DND-41 (cell line): ENCODE measurements around the gene SFT2D1.

Experiments used
- EZH2 ChIP-seq: IDR thresholded peaks from 3 replicates; pipeline ENCODE4 v1.6.1; 2012; ENCODE audit warnings: borderline replicate concordance, low read depth, mild to moderate bottlenecking, moderate library complexity, low read length, inconsistent platforms; ENCODE audit not compliant: severe bottlenecking
- TF ChIP-seq, protein P1 (sequence below): IDR thresholded peaks from 2 replicates; pipeline ENCODE4 v1.5.1; 2012; ENCODE audit warnings: borderline replicate concordance, low read length, moderate library complexity, mild to moderate bottlenecking; ENCODE audit not compliant: poor library complexity, severe bottlenecking; ENCODE audit errors: extremely low read depth

DNA sequence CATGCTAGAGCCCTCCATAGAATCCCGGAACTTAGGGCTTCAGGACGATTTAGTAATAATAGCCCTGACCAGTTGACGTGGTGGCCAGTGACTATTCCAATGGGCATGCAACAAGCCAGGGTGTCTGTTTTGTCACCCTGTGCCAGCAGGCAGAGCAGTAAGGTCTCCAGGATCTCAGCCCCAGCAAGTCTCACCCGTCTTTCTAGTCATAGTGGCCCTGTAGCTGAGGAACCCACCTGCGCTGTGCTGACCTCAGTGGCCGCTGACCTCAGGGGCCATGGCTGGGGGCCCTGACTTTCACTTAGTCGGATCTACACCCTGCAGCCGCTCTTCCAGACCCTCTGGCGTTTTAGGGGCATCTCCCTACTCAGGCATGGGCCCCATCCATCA lies 71.0 kb downstream of the SFT2D1 start:
- no peak for TF ChIP-seq EZH2
- TF ChIP-seq, protein P1, sequence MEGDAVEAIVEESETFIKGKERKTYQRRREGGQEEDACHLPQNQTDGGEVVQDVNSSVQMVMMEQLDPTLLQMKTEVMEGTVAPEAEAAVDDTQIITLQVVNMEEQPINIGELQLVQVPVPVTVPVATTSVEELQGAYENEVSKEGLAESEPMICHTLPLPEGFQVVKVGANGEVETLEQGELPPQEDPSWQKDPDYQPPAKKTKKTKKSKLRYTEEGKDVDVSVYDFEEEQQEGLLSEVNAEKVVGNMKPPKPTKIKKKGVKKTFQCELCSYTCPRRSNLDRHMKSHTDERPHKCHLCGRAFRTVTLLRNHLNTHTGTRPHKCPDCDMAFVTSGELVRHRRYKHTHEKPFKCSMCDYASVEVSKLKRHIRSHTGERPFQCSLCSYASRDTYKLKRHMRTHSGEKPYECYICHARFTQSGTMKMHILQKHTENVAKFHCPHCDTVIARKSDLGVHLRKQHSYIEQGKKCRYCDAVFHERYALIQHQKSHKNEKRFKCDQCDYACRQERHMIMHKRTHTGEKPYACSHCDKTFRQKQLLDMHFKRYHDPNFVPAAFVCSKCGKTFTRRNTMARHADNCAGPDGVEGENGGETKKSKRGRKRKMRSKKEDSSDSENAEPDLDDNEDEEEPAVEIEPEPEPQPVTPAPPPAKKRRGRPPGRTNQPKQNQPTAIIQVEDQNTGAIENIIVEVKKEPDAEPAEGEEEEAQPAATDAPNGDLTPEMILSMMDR: no peak
